ENCODE results near the gene PSME2. TPM values are rescaled to one million over a fixed set of nuclear protein-coding genes. Genes with fewer than 3 reads are reported as not detected.

PSME2 gene
- total and polyA plus RNA-seq, 2 of the 13 experiments (the other 11 are each of a cell fraction or from before 2014, with no cell fraction given): 332 to 716 TPM

DNA sequence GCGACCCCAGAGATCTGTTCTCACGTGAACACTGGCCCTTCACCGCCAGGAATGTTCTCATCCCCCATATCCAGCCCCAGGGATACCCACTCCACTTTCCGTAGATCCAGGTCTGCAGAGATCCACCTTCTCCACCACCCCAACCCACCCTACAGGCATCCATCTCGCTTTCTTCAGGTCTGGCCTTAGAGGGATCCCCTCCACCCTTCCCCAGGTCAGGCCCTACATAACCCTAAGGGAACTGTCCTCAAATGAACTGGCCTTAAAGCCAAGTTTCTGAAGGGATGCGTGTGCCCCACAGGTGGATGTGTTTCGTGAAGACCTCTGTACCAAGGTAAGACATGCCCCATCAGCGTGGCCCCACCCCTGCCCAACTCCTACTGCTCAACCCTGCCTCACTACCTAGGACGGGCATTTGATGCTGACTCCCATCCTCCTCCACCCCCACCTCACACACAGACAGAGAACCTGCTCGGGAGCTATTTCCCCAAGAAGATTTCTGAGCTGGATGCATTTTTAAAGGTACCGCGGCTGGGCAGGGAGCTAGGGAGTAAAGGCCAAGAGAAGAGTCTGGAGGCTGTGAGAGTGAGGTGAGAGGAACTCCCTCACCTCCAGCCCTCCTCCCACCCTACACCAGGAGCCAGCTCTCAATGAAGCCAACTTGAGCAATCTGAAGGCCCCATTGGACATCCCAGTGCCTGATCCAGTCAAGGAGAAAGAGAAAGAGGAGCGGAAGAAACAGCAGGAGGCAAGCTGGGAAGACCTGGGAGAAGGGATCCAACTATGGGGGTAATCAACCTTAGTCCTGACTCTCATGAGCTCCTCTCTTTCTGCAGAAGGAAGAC, 9.5 kb downstream of the PSME2 start (continued):
- TF ChIP-seq, protein P1, sequence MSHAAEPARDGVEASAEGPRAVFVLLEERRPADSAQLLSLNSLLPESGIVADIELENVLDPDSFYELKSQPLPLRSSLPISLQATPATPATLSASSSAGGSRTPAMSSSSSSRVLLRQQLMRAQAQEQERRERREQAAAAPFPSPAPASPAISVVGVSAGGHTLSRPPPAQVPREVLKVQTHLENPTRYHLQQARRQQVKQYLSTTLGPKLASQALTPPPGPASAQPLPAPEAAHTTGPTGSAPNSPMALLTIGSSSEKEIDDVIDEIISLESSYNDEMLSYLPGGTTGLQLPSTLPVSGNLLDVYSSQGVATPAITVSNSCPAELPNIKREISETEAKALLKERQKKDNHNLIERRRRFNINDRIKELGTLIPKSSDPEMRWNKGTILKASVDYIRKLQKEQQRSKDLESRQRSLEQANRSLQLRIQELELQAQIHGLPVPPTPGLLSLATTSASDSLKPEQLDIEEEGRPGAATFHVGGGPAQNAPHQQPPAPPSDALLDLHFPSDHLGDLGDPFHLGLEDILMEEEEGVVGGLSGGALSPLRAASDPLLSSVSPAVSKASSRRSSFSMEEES (CRISPR knock-in tag; IDR thresholded peaks at IDR 0.05): no peak
- TF ChIP-seq ATF7-NPFF (CRISPR knock-in tag; IDR thresholded peaks at IDR 0.05; ENCODE audit: low read depth) (no peak), RBM22 (optimal IDR thresholded peaks at IDR 0.05; ENCODE audit: low read length) (peak; percentile 61), ZNF263 (CRISPR knock-in tag; IDR thresholded peaks at IDR 0.05) (peak; percentile 57; the same call in 1 of the 2 replicates), ARID2 (CRISPR knock-in tag; IDR thresholded peaks at IDR 0.05; ENCODE audit: borderline replicate concordance) (no peak; the same call in 1 of the 2 replicates), GATAD2A (CRISPR knock-in tag; IDR thresholded peaks at IDR 0.05) (no peak), MAFF (IDR thresholded peaks at IDR 0.05; ENCODE audit: low read depth, low read length) (no peak), BCL6 (CRISPR knock-in tag; IDR thresholded peaks at IDR 0.05) (no peak), POLR2AphosphoS5 (IDR thresholded peaks at IDR 0.05; ENCODE audit: low read depth, low read length) (no peak), U2AF2 (IDR thresholded peaks at IDR 0.05; ENCODE audit: low read depth, low read length) (no peak), DPF2 (CRISPR knock-in tag; IDR thresholded peaks at IDR 0.05; ENCODE audit: borderline replicate concordance, low read depth) (peak; percentile 38; the same call in 1 of the 2 replicates), HCFC1 (IDR thresholded peaks at IDR 0.05; ENCODE audit: low read depth, low read length) (no peak), YEATS2 (CRISPR knock-in tag; IDR thresholded peaks at IDR 0.05; ENCODE audit: borderline replicate concordance) (0 out of 2 replicates have a peak, but pooled peaks have one; percentile 19), ETV5 (CRISPR knock-in tag; IDR thresholded peaks at IDR 0.05; ENCODE audit: borderline replicate concordance) (peak; percentile 7; the same call in 1 of the 2 replicates), AHR (CRISPR knock-in tag; IDR thresholded peaks at IDR 0.05) (no peak), ZNF33B (CRISPR knock-in tag; IDR thresholded peaks at IDR 0.05) (no peak; the same call in 1 of the 2 replicates), ZFP41 (CRISPR knock-in tag; IDR thresholded peaks at IDR 0.05; ENCODE audit: borderline replicate concordance) (no peak; the same call in 1 of the 2 replicates), FOXA1 (IDR thresholded peaks at IDR 0.05) (0 out of 2 replicates have a peak, but pooled peaks have one; percentile 32), FOXA1 (CRISPR knock-in tag; IDR thresholded peaks at IDR 0.05) (no peak), NCOA1 (CRISPR knock-in tag; IDR thresholded peaks at IDR 0.05) (no peak), RARG (CRISPR knock-in tag; IDR thresholded peaks at IDR 0.05; ENCODE audit: low read depth) (0 out of 2 replicates have a peak, but pooled peaks have one; percentile 77), HOXD1 (CRISPR knock-in tag; IDR thresholded peaks at IDR 0.05) (0 out of 2 replicates have a peak, but pooled peaks have one; percentile 46), SPEN (CRISPR knock-in tag; IDR thresholded peaks at IDR 0.05; ENCODE audit: low read depth) (no peak), ZNF468 (CRISPR knock-in tag; IDR thresholded peaks at IDR 0.05) (no peak)
- TF ChIP-seq, protein P2, sequence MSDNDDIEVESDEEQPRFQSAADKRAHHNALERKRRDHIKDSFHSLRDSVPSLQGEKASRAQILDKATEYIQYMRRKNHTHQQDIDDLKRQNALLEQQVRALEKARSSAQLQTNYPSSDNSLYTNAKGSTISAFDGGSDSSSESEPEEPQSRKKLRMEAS (IDR thresholded peaks at IDR 0.05): no peak
- TF ChIP-seq, protein P3, sequence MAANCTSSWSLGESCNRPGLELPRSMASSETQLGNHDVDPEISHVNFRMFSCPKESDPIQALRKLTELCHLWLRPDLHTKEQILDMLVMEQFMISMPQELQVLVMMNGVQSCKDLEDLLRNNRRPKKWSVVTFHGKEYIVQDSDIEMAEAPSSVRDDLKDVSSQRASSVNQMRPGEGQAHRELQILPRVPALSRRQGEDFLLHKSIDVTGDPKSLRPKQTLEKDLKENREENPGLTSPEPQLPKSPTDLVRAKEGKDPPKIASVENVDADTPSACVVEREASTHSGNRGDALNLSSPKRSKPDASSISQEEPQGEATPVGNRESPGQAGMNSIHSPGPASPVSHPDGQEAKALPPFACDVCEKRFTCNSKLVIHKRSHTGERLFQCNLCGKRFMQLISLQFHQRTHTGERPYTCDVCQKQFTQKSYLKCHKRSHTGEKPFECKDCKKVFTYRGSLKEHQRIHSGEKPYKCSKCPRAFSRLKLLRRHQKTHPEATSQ (CRISPR knock-in tag; IDR thresholded peaks at IDR 0.05; ENCODE audit: borderline replicate concordance): no peak
- TF ChIP-seq, protein P4, sequence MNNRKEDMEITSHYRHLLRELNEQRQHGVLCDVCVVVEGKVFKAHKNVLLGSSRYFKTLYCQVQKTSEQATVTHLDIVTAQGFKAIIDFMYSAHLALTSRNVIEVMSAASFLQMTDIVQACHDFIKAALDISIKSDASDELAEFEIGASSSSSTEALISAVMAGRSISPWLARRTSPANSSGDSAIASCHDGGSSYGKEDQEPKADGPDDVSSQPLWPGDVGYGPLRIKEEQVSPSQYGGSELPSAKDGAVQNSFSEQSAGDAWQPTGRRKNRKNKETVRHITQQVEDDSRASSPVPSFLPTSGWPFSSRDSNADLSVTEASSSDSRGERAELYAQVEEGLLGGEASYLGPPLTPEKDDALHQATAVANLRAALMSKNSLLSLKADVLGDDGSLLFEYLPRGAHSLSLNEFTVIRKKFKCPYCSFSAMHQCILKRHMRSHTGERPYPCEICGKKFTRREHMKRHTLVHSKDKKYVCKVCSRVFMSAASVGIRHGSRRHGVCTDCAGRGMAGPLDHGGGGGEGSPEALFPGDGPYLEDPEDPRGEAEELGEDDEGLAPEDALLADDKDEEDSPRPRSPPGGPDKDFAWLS (CRISPR knock-in tag; IDR thresholded peaks at IDR 0.05; ENCODE audit: borderline replicate concordance): no peak
